Small intestine (tissue), 7 donors: ENCODE measurements around the gene PCSK5. TPM values are rescaled to one million over a fixed set of nuclear protein-coding genes. Genes with fewer than 3 reads are reported as not detected.

Experiments used
- DNase-seq, 2 donors: peaks; one replicate each; pipeline versions ENCODE4 v3.0.0 to v3.0.0-alpha.2; 2013
- FAIRE-seq: peaks from 2 replicates; lab custom pipeline; 2012; peaks lifted over from hg19 to GRCh38; lab: Jason Lieb, UNC
- H3K27ac ChIP-seq, 3 donors: one replicate each; pipeline ENCODE4 v1.5.1; 2013; ENCODE audit warnings: low read length in 2 of 3, mild to moderate bottlenecking in 2 of 3, control low read depth in 1 of 3, inconsistent platforms in 1 of 3, low read depth in 1 of 3, moderate library complexity in 1 of 3
- H3K27me3 ChIP-seq, 3 donors: one replicate each; pipeline ENCODE4 v1.6.1; 2013; ENCODE audit warnings: low read length in 3 of 3, inconsistent platforms in 1 of 3; ENCODE audit not compliant: control insufficient read depth in 3 of 3, insufficient read depth in 3 of 3
- H3K36me3 ChIP-seq, 3 donors: one replicate each; pipeline ENCODE4 v1.6.1; 2013; ENCODE audit warnings: low read length in 3 of 3, inconsistent platforms in 1 of 3, low read depth in 1 of 3, mild to moderate bottlenecking in 1 of 3, moderate library complexity in 1 of 3; ENCODE audit not compliant: control insufficient read depth in 3 of 3, insufficient read depth in 2 of 3
- H3K4me1 ChIP-seq, 3 donors: one replicate each; pipeline ENCODE4 v1.6.1; 2013; ENCODE audit warnings: low read length in 2 of 3, inconsistent platforms in 1 of 3, low read depth in 1 of 3, mild to moderate bottlenecking in 1 of 3, moderate library complexity in 1 of 3; ENCODE audit not compliant: control insufficient read depth in 3 of 3, insufficient read depth in 2 of 3
- H3K4me3 ChIP-seq, 3 donors: one replicate each; pipeline ENCODE4 v1.5.1; 2013; ENCODE audit warnings: low read length in 3 of 3, control low read depth in 1 of 3, inconsistent platforms in 1 of 3, low read depth in 1 of 3, mild to moderate bottlenecking in 1 of 3, moderate library complexity in 1 of 3
- H3K9me3 ChIP-seq, 2 donors: one replicate each; pipeline ENCODE4 v1.6.1; 2013; ENCODE audit warnings: low read depth in 1 of 2, low read length in 1 of 2; ENCODE audit not compliant: control insufficient read depth in 2 of 2, insufficient read depth in 1 of 2
- WGBS, 3 donors: extraction: QIAGEN DNeasy Blood & Tissue Kit; methylation state at CpG; one replicate each; pipeline ENCODE4 v1.1.7; 2013; 5-methylcytosine and 5-hydroxymethylcytosine counted together
- polyA plus RNA-seq, 4 donors: library from polyadenylated mRNA; stranded (reverse) in 3 of 4; unstranded in 1 of 4; fragments of 200-250 nt in 3 of 4; fragments of 120-200 nt in 1 of 4; gene quantifications; one replicate each; pipeline versions ENCODE4 v1.2.1 to v1.2.3, GENCODE V29; 2013
- donor health status: healthy with polysubstance abuse.
- donor health status: control.
- donor health status: control.
- donor health status: Bipolar disorder and iron deficiency.
- donor health status: healthy.

Gene PCSK5
- polyA plus RNA-seq, 4 donors, result 10.3 to 92.3 (median 16.6) TPM

GRCh38 chr9:76153339-76153738 lies 262.9 kb downstream of the PCSK5 start:
- no peak for DNase-seq

GRCh38 chr9:76153902-76154629 lies 263.6 kb downstream of the PCSK5 start:
- 86 to 92% (median 90%) methylated on average over 8 of the region's 8 CpGs for WGBS, 3 donors
- H3K27me3 ChIP-seq, result no peaks in the 10 kb centered on the region
- FAIRE-seq (no peak), DNase-seq (no peak)
- peaks cover 0 to 22% (median 10%) of the 10 kb centered on the region in 3 donors for H3K36me3 ChIP-seq
- H3K27ac ChIP-seq, result no peak overlapping the region
- peaks cover 0 to 4% (median 0%) of the 10 kb centered on the region in 3 donors for H3K4me1 ChIP-seq
- no peaks in the 10 kb centered on the region for H3K9me3 ChIP-seq
- no peak overlapping the region for H3K4me3 ChIP-seq

More at GRCh38 chr9:76153339-76153738, 262.9 kb downstream of the PCSK5 start:
- H3K4me3 ChIP-seq, result no peak overlapping the region
- no peaks in the 10 kb centered on the region for H3K27me3 ChIP-seq
- no peak for FAIRE-seq
- no peak overlapping the region for H3K27ac ChIP-seq
- H3K4me1 ChIP-seq, result no peaks in the 10 kb centered on the region
- WGBS, 3 donors, result 60 to 78% (median 71%) methylated on average over 6 of the region's 6 CpGs
- no peaks in the 10 kb centered on the region for H3K9me3 ChIP-seq
- H3K36me3 ChIP-seq, result peaks cover 0 to 18% (median 5%) of the 10 kb centered on the region in 3 donors

DNA sequence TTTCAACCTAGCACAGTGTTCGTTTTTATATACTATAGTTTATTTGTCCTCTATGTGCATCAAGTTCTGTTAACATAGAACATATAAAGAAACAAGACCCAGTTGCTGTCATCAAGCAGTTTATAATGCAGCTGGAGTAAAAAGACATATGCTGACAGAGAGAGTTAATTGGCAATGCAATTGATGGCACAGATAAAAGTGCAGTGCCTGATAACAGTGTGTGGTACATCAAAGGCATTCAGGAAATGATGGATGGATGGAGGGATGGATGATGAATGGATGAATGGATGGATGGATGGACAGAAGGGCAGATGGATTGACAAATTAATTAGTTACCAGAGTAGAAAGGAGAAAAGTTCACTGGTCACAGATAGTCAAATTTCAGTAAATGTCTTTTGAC lies 264.9 kb downstream of the PCSK5 start:
- Histone ChIP-seq H3K27me3 (no peaks in the 10 kb centered on the region), H3K4me3 (no peak overlapping the region), H3K4me1 (peaks cover 0 to 5% (median 0%) of the 10 kb centered on the region in 3 donors), H3K36me3 (peaks cover 3 to 29% (median 10%) of the 10 kb centered on the region in 3 donors), H3K27ac (no peak overlapping the region), H3K9me3 (no peaks in the 10 kb centered on the region)
- DNase-seq, result no peak
- no peak for FAIRE-seq
- WGBS, 3 donors, result 70 to 86% (median 72%) methylated on average over 1 of the region's 1 CpG

DNA sequence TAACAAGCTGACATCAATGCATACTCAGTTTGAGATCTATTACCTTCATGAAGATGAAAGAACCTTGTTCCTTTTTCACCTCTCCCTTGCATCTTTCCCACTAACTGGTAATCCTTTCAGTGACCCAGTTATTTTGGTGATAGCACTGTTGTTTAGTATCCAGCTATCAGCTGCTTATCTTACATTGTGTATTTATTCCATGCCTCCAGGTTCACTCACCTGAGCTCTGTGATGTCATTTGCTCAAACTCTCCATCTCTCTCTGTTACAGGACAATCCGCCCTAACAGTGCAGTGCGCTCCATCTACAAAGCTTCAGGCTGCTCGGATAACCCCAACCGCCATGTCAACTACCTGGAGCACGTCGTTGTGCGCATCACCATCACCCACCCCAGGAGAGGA lies 268.2 kb downstream of the PCSK5 start:
- 93 to 95% (median 94%) methylated on average over 7 of the region's 7 CpGs for WGBS, 3 donors
- Histone ChIP-seq H3K9me3 (no peaks in the 10 kb centered on the region), H3K27me3 (no peaks in the 10 kb centered on the region), H3K27ac (no peak overlapping the region), H3K36me3 (peaks cover 6 to 52% (median 20%) of the 10 kb centered on the region in 3 donors), H3K4me3 (no peak overlapping the region), H3K4me1 (peaks cover 0 to 5% (median 0%) of the 10 kb centered on the region in 3 donors)
- FAIRE-seq (no peak), DNase-seq (no peak)

DNA sequence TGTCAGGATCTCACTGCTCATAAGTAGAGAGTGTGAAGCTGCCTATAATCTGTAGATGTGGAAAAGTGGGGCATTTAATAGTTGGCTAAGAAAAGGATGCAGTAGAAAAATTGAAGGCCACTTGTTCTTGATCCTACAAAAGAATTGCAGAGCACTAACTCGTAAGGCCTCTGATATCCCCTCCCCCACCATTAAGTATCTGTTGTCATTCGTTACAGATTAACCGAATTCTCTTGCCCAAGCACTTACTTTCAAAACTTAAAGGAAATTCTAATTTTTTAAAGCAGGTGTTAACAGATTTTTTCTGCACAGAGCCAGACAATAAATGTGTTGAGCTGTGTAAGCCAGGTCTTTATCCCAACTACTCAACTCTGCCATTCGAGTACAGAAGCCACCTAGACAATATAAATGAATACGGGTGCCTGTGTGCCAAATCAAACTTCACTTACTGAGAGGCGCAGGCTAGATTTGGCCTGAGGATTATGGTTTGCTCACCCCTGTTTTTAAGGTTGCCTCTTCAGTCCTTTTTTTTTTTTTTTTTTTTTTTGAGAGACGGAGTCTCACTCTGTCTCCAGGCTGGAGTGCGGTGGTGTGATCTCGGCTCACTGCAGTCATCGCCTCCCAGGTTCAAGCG lies 268.9 kb downstream of the PCSK5 start:
- Histone ChIP-seq H3K27me3 (no peaks in the 10 kb centered on the region), H3K4me3 (no peak overlapping the region), H3K9me3 (no peaks in the 10 kb centered on the region), H3K27ac (no peak overlapping the region), H3K4me1 (peaks cover 0 to 5% (median 0%) of the 10 kb centered on the region in 3 donors), H3K36me3 (peaks cover 6 to 49% (median 20%) of the 10 kb centered on the region in 3 donors)
- DNase-seq (no peak), FAIRE-seq (no peak)
- 85 to 88% (median 85%) methylated on average over 10 to 11 of the region's 11 CpGs for WGBS, 3 donors

- H3K27me3 ChIP-seq, result no peaks in the 10 kb centered on the region
- H3K4me1 ChIP-seq, result peaks cover 0 to 5% (median 0%) of the 10 kb centered on the region in 3 donors
- 63 to 67% (median 67%) methylated on average over 5 of the region's 5 CpGs for WGBS, 3 donors
- H3K9me3 ChIP-seq, result no peaks in the 10 kb centered on the region
- no peak for DNase-seq
- no peak for FAIRE-seq
- no peak overlapping the region for H3K4me3 ChIP-seq
- peaks cover 6 to 49% (median 26%) of the 10 kb centered on the region in 3 donors for H3K36me3 ChIP-seq
- peak overlapping the region in 1 of 3 donors; percentile 35 for H3K27ac ChIP-seq
Measured at GRCh38 chr9:76161106-76161505, 270.6 kb downstream of the PCSK5 start.

- no peaks in the 10 kb centered on the region for H3K9me3 ChIP-seq
- no peaks in the 10 kb centered on the region for H3K27me3 ChIP-seq
- peak in 1 of 2 donors; percentile 39 for DNase-seq
- H3K27ac ChIP-seq, result peak overlapping the region in 2 of 3 donors; percentile 37 to 57
- WGBS, 3 donors, result 70 to 88% (median 86%) methylated on average over 13 of the region's 13 CpGs
- FAIRE-seq, result no peak
- H3K36me3 ChIP-seq, result peaks cover 6 to 49% (median 26%) of the 10 kb centered on the region in 3 donors
- H3K4me3 ChIP-seq, result no peak overlapping the region
- H3K4me1 ChIP-seq, result peaks cover 0 to 5% (median 0%) of the 10 kb centered on the region in 3 donors
Measured at GRCh38 chr9:76161541-76161940, 271.1 kb downstream of the PCSK5 start.

GRCh38 chr9:76162086-76162730 lies 271.7 kb downstream of the PCSK5 start:
- peaks cover 6 to 46% (median 28%) of the 10 kb centered on the region in 3 donors for H3K36me3 ChIP-seq

More at GRCh38 chr9:76162086-76162730, 271.7 kb downstream of the PCSK5 start:
- Histone ChIP-seq H3K4me3 (no peak overlapping the region), H3K4me1 (peaks cover 0 to 5% (median 0%) of the 10 kb centered on the region in 3 donors), H3K27me3 (no peaks in the 10 kb centered on the region), H3K9me3 (no peaks in the 10 kb centered on the region), H3K27ac (peak overlapping the region in 2 of 3 donors; percentile 9 to 37)
- FAIRE-seq (no peak), DNase-seq (no peak)
- 73 to 88% (median 79%) methylated on average over 4 of the region's 4 CpGs for WGBS, 3 donors
